Pancreas (tissue), 10 donors: ENCODE data around the gene WWTR1. TPM values are rescaled to one million over a fixed set of nuclear protein-coding genes. Genes with fewer than 3 reads are reported as not detected.

Experiments
- ATAC-seq, 4 donors: fragments of 200-7000 bp; cut with Tn5 transposase; one replicate each; pipeline versions ENCODE4 v1.8.0 to v1.9.1; 2020; ENCODE audit warnings: mild to moderate bottlenecking in 4 of 4, moderate library complexity in 4 of 4
- DNase-seq, 6 donors: peaks; one replicate each; pipeline ENCODE4 v3.0.0-alpha.2; 2020
- FAIRE-seq: peaks from 2 replicates; lab custom pipeline; 2012; peaks lifted over from hg19 to GRCh38; lab: Jason Lieb, UNC
- H3K27ac ChIP-seq, 4 donors: fragments of 200-600 bp; sonication (generic); 1 replicate in 3 of 4; 2 replicates in 1 of 4; pipeline versions ENCODE4 v1.5.0 to v1.8.0; 2020
- H3K27me3 ChIP-seq, 4 donors: fragments of 200-600 bp; one replicate each; pipeline ENCODE4 v1.8.0; 2021
- H3K36me3 ChIP-seq, 3 donors: fragments of 200-600 bp; sonication (generic) in 1 of 3; one replicate each; pipeline versions ENCODE4 v1.5.0 to v1.8.0; 2020 to 2021
- H3K4me1 ChIP-seq, 3 donors: fragments of 200-600 bp; one replicate each; pipeline ENCODE4 v1.8.0; 2021
- H3K4me3 ChIP-seq, 4 donors: fragments of 200-600 bp; sonication (generic) in 2 of 4; one replicate each; pipeline versions ENCODE4 v1.5.0 to v1.8.0; 2020 to 2021
- H3K9me3 ChIP-seq, 4 donors: fragments of 200-600 bp; one replicate each; pipeline ENCODE4 v1.8.0; 2021
- CTCF ChIP-seq, 4 donors: fragments of 200-600 bp; sonication (generic) in 3 of 4; IDR thresholded peaks; one replicate each; pipeline versions ENCODE4 v1.5.0 to v1.8.0; 2021; ENCODE audit warnings: antibody characterized with exemption in 4 of 4
- whole genome bisulfite sequencing, 2 donors: extraction: QIAGEN DNeasy Blood & Tissue Kit; methylation state at CpG; one replicate each; pipeline ENCODE4 v1.1.7; 2013; 5-methylcytosine and 5-hydroxymethylcytosine counted together
- intact Hi-C, 3 donors: fragments of 100-400 bp; cut with DNase I; formaldehyde crosslinking; loops; one replicate each; pipeline versions ENCODE4 v1.11.1 to v1.14.2; 2022
- polyA plus RNA-seq, 2 donors: library from polyadenylated mRNA; stranded (reverse); fragments of 200-250 nt; gene quantifications; one replicate each; pipeline ENCODE4 v1.2.3, GENCODE V29; 2013
- total RNA-seq, 6 donors: library from RNA; stranded (reverse); fragmentation: NEBNext Ultra II Directional in 4 of 6; extraction: Animal tissue kit (Norgen Biotek cat#: 25700) in 4 of 6; gene quantifications; one replicate each; pipeline versions ENCODE4 v1.2.1 to v1.2.4, GENCODE V29; 2021 to 2023
- donor health status: healthy with polysubstance abuse.
- donor health status: DM: no; HTN: no; CAD: no; lungs with moderate emphysema.
- donor health status: DM: no; HTN: no; CAD: no.
- donor health status: control.
- donor health status: control.
- donor health status: Bipolar disorder and iron deficiency.
- donor health status: DM: yes; HTN: yes; CAD: no.
- donor health status: DM: no; HTN: no; CAD: no.
- donor health status: DM: no; HTN: no; CAD: no.
- donor health status: DM: yes; HTN: yes; CAD: no.

WWTR1 gene
- total and polyA plus RNA-seq, 8 donors: 18.9 to 47.0 (median 23.7) TPM

GRCh38 chr3:149564079-149564478 is 93.7 kb downstream of the WWTR1 start:
- no peak for DNase-seq
- 97 to 99% methylated on average over 2 of the region's 2 CpGs for WGBS, 2 donors
- no peaks in the 10 kb centered on the region for H3K36me3 ChIP-seq

DNA sequence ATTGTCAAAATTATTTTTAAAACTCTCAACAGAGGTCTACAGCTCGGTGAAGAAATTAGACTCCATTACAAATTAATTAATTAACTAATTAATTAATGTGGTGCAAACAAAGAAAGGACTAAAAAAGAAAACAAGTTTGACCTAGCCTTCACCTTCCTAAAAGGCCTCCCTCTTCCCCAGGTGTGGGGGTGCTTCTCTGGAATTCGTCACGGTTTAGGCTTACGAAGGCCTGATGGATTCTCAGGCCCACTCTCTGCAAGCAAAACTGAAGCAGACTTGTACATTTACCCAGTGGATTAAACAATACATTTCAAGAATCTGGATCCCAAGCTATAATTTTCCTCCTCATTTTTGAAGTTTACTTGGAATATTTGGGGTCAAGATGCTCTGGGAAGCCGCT is 94.7 kb downstream of the WWTR1 start:
- FAIRE-seq (no peak), ATAC-seq (no peak), DNase-seq (no peak)
- Histone ChIP-seq H3K4me1 (no peaks in the 10 kb centered on the region), H3K36me3 (no peaks in the 10 kb centered on the region), H3K9me3 (no peaks in the 10 kb centered on the region), H3K4me3 (no peak overlapping the region), H3K27ac (no peak overlapping the region), H3K27me3 (no peaks in the 10 kb centered on the region)
- intact Hi-C loops: no loop called here
- whole genome bisulfite sequencing, 2 donors: 92 to 96% methylated on average over 5 of the region's 5 CpGs
- TF ChIP-seq CTCF (IDR thresholded peaks at IDR 0.05): no peak

More at GRCh38 chr3:149564079-149564478, 93.7 kb downstream of the WWTR1 start:
- no peaks in the 10 kb centered on the region for H3K9me3 ChIP-seq
- no peak overlapping the region for H3K27ac ChIP-seq
- FAIRE-seq (no peak), ATAC-seq (no peak)
- no peaks in the 10 kb centered on the region for H3K27me3 ChIP-seq
- intact Hi-C loops: no loop called here
- TF ChIP-seq CTCF (IDR thresholded peaks at IDR 0.05): no peak
- no peaks in the 10 kb centered on the region for H3K4me1 ChIP-seq
- no peak overlapping the region for H3K4me3 ChIP-seq

DNA sequence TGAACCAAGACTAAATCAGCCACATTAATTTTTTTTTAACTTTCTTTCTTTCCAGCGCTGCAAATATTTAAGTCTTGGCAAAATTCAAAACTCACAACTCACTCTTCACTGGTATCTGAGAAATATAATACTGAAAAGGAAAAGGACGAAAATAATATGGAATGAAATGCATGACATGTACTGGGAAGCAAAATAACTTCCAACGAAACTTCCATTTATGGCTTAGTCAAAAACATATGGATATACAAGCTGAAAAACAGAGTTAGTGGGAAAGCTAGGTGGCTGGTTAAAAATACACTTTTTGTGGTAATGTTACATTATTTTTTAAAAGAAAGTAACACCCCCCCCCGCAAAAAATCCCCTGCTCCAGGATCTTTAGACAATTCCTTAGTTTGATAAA is 97.2 kb downstream of the WWTR1 start:
- DNase-seq (no peak), ATAC-seq (no peak), FAIRE-seq (no peak)
- no peaks in the 10 kb centered on the region for H3K36me3 ChIP-seq
- TF ChIP-seq CTCF (IDR thresholded peaks at IDR 0.05): no peak
- no peak overlapping the region for H3K4me3 ChIP-seq
- H3K27me3 ChIP-seq: no peaks in the 10 kb centered on the region
- H3K27ac ChIP-seq: no peak overlapping the region
- intact Hi-C loops: no loop called here
- H3K4me1 ChIP-seq: peaks cover 0 to 4% (median 4%) of the 10 kb centered on the region in 3 donors
- H3K9me3 ChIP-seq: no peaks in the 10 kb centered on the region
- 84 to 97% methylated on average over 4 of the region's 4 CpGs for WGBS, 2 donors

DNA sequence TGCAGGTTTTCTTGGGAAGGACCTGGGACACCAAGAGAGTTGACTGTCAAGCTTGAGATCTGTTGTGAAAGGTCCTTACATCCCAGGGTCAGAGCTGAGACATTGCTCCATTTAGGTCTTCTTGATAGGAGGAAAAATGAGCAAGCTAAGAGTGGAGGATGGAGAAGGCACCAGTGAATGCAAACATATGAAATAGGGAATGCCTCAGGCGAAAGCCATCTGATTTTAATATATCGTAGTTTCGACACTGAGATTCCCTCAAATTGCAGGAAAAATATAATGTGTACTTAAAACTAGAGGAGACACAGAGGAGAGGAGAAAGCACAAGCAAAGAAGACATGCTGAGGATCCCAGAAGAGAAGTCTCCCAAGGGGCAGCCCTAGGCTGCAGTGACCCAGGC is 97.8 kb downstream of the WWTR1 start:
- H3K27me3 ChIP-seq: no peaks in the 10 kb centered on the region
- FAIRE-seq (no peak), ATAC-seq (no peak), DNase-seq (no peak)
- intact Hi-C loops: no loop called here
- H3K27ac ChIP-seq: peak overlapping the region in 1 of 4 donors; percentile 12
- no peak overlapping the region for H3K4me3 ChIP-seq
- H3K9me3 ChIP-seq: no peaks in the 10 kb centered on the region
- WGBS, 2 donors: 96 to 97% methylated on average over 3 of the region's 3 CpGs
- peaks cover 0 to 10% (median 6%) of the 10 kb centered on the region in 3 donors for H3K4me1 ChIP-seq
- H3K36me3 ChIP-seq: no peaks in the 10 kb centered on the region
- TF ChIP-seq CTCF (IDR thresholded peaks at IDR 0.05): no peak

DNA sequence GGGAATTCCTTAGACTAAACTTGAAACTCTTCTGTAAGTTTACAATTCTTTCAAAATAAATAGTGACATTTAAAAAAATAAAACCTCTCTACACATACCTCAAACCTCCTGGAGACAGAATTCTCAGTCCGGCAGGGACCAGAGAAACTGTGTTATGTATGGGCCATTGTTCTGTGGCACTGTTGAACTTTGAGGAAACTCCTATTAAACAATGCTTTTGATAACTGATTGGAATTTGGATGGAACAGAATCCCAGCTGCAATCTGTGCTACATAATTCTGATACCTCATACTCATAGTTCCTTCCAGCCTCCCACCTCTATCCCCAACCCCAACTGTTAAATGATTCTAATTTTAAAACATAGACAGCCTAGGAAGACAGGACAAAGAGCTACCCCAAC is 98.3 kb downstream of the WWTR1 start:
- peak overlapping the region in 1 of 4 donors; percentile 2 for H3K27ac ChIP-seq
- TF ChIP-seq CTCF (IDR thresholded peaks at IDR 0.05): no peak
- intact Hi-C loops: no loop called here
- FAIRE-seq (no peak), DNase-seq (no peak), ATAC-seq (peak in 1 of 4 donors; percentile 40)
- no peaks in the 10 kb centered on the region for H3K36me3 ChIP-seq
- H3K9me3 ChIP-seq: no peaks in the 10 kb centered on the region
- no peaks in the 10 kb centered on the region for H3K27me3 ChIP-seq
- H3K4me3 ChIP-seq: no peak overlapping the region
- WGBS, 2 donors: 69 to 80% methylated on average over 1 of the region's 1 CpG
- peaks cover 0 to 13% (median 10%) of the 10 kb centered on the region in 3 donors for H3K4me1 ChIP-seq
